Retinal pigment epithelial cell (primary cell): ENCODE results near the gene HACD3.
A peak's percentile ranks its signal among the peaks of the same experiment; 100 is the strongest.

Source experiments
- DNase-seq: peaks from one replicate; pipeline ENCODE4 v3.0.0-alpha.2; 2010; ENCODE audit warnings: low read depth
- H3K4me3 ChIP-seq: 2 replicates; pipeline ENCODE4 v1.5.1; 2011; ENCODE audit warnings: mild to moderate bottlenecking, low read length, control low read depth, moderate library complexity
- TF ChIP-seq, protein P1 (sequence below): conservative IDR thresholded peaks from 2 replicates; pipeline ENCODE4 v1.5.1; 2011; ENCODE audit warnings: low read depth, low read length, control low read depth, inconsistent platforms

HACD3 gene

DNA sequence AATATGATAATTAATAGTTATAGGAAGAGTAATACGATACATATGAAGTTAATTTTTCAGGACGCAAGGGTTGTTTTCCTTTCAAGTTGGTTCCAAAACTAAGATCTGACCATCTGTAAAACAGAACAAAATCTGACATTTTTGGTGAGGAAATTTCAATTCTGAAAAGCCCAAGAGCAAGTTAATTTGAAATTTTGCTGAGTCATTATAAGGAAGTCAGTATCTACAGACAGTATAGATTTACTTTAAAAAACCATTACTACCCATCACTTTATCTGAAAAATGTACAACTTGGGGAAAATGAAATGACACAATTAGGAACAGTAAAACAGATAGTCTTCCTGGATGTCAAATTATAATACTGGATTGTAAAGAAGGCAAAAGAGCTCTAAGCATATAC, 68.2 kb downstream of the HACD3 start:
- H3K4me3 ChIP-seq: no peak overlapping the region
- no peak for DNase-seq
- TF ChIP-seq, protein P1, sequence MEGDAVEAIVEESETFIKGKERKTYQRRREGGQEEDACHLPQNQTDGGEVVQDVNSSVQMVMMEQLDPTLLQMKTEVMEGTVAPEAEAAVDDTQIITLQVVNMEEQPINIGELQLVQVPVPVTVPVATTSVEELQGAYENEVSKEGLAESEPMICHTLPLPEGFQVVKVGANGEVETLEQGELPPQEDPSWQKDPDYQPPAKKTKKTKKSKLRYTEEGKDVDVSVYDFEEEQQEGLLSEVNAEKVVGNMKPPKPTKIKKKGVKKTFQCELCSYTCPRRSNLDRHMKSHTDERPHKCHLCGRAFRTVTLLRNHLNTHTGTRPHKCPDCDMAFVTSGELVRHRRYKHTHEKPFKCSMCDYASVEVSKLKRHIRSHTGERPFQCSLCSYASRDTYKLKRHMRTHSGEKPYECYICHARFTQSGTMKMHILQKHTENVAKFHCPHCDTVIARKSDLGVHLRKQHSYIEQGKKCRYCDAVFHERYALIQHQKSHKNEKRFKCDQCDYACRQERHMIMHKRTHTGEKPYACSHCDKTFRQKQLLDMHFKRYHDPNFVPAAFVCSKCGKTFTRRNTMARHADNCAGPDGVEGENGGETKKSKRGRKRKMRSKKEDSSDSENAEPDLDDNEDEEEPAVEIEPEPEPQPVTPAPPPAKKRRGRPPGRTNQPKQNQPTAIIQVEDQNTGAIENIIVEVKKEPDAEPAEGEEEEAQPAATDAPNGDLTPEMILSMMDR: no peak

GRCh38 chr15:65599677-65600076, 69.4 kb downstream of the HACD3 start:
- no peak for DNase-seq
- TF ChIP-seq, protein P1: no peak
- H3K4me3 ChIP-seq: no peak overlapping the region

DNA sequence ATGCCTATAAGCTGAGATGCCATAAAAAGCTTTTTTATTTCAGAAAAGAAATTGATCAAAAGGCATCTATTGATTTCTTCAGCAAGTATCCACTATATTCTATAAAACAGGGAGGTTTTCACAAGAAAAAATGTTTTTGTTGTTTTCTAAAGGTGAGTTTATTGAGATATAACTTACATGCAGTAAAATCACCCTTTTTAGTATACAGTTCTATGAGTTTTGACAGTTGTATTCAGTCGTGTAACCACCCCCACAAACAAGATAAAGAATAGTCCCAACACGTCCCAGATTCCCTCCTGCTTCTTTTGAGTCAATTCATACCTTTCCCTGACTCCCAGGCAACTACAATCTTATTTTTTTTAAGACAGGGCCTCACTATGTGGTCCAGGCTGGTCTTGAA, 72.9 kb downstream of the HACD3 start:
- TF ChIP-seq, protein P1: no peak
- no peak overlapping the region for H3K4me3 ChIP-seq
- DNase-seq: no peak

DNA sequence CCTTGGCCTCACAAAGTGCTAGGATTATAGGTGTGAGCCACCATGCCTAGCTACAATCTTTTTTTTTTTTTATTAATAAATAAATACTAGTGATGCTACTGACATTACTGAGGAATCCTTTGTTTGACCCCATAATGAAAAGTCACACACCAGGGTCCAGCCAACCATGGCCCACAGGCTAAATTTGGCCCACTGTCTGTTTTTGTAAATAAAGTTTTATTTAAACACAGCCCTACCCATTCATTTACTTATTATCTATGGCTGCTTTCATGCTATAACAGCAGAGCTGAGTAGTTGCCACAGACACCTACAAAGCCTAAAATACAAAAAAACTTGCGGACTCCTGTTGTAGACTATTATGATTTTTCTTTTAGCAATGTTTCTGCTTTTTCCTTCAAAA, 73.3 kb downstream of the HACD3 start:
- no peak for DNase-seq
- no peak overlapping the region for H3K4me3 ChIP-seq
- TF ChIP-seq, protein P1: no peak

GRCh38 chr15:65610871-65611718, 80.8 kb downstream of the HACD3 start, which contains the start of gene INTS14:
TSS of gene INTS14 (minus strand) at chr15:65611131. CDS start at chr15:65607380, 3,751 bp downstream.
- H3K4me3 ChIP-seq: peak within 1 kb of the TSS; percentile 86
- TF ChIP-seq, protein P1: peak; percentile 36
- peak; percentile 83 for DNase-seq

DNA sequence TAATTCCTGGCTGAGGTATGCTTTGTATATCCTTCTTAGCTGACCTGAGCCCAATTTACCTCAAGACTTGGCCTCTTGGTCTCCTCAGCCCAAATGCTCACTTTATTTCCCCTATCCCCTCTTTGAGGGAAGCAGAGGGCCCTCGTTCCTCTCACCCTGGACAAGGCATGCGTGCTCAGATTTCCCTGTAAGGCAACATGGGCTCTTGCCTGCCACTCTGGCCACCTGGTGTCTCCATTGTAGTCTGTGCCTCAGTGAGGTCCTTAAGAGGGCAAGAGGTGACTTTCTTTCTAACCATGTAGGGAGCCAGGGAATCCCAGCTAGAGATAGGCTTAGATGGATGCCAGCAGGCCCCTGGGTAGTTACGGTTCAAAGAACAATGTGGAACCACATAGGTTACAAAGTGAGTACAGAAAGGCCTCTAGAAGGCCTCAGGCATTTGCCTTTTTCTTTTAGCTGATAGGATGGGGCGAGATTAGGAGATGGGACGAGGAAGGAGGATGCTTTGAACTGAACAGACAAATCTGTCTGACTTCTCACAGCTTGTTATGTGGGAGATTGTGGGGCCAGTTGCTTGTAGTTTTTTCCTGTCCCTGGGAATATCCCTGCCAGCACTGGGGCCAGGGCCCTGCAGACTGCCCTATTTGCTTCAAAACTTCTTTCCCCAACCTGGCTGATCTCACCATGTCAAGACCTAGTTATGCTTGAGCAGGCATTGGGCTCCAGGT, 81.8 kb downstream of the HACD3 start:
- TF ChIP-seq, protein P1: no peak
- peak overlapping the region; percentile 86 for H3K4me3 ChIP-seq
- DNase-seq: no peak
